HuH-7.5 (cell line): ENCODE results near the gene PTPRO.

Experiments
- DNase-seq: peaks from one replicate; pipeline ENCODE4 v3.0.0; 2011; ENCODE audit warnings: low spot score

PTPRO gene

GRCh38 chr12:15350643-15351042 is 28.3 kb downstream of the PTPRO start:
- no peak for DNase-seq

GRCh38 chr12:15355766-15356165 is 33.5 kb downstream of the PTPRO start:
- no peak for DNase-seq

- no peak for DNase-seq
These were observed 34.6 kb downstream of the PTPRO start for GRCh38 chr12:15356951-15357364.

GRCh38 chr12:15364221-15365160 is 42.2 kb downstream of the PTPRO start:
- DNase-seq: no peak

- DNase-seq: no peak
These were observed 46.5 kb downstream of the PTPRO start for GRCh38 chr12:15368812-15369211.

GRCh38 chr12:15372352-15372751 is 50.0 kb downstream of the PTPRO start:
- no peak for DNase-seq

GRCh38 chr12:15387772-15388171 is 65.5 kb downstream of the PTPRO start:
- no peak for DNase-seq

- DNase-seq: no peak
These were observed 67.3 kb downstream of the PTPRO start for GRCh38 chr12:15389561-15389960.

- no peak for DNase-seq
These were observed 70.7 kb downstream of the PTPRO start for GRCh38 chr12:15393037-15393436.

GRCh38 chr12:15393995-15394394 is 71.7 kb downstream of the PTPRO start:
- no peak for DNase-seq

GRCh38 chr12:15404485-15404884 is 82.2 kb downstream of the PTPRO start:
- no peak for DNase-seq

GRCh38 chr12:15405606-15406005 is 83.3 kb downstream of the PTPRO start:
- no peak for DNase-seq

GRCh38 chr12:15407025-15407424 is 84.7 kb downstream of the PTPRO start:
- DNase-seq: no peak

- no peak for DNase-seq
These were observed 89.5 kb downstream of the PTPRO start for GRCh38 chr12:15411842-15412241.

GRCh38 chr12:15417691-15418090 is 95.4 kb downstream of the PTPRO start:
- DNase-seq: no peak

GRCh38 chr12:15423629-15424028 is 101.3 kb downstream of the PTPRO start:
- no peak for DNase-seq

GRCh38 chr12:15427913-15428312 is 105.6 kb downstream of the PTPRO start:
- no peak for DNase-seq

GRCh38 chr12:15428632-15429031 is 106.3 kb downstream of the PTPRO start:
- DNase-seq: no peak

GRCh38 chr12:15429262-15429661 is 107.0 kb downstream of the PTPRO start:
- DNase-seq: no peak

- DNase-seq: no peak
These were observed 113.3 kb downstream of the PTPRO start for GRCh38 chr12:15435597-15435996.

GRCh38 chr12:15439459-15439858 is 117.2 kb downstream of the PTPRO start:
- DNase-seq: no peak

- no peak for DNase-seq
These were observed 120.7 kb downstream of the PTPRO start for GRCh38 chr12:15443050-15443449.

- no peak for DNase-seq
These were observed 121.3 kb downstream of the PTPRO start for GRCh38 chr12:15443611-15444010.

- DNase-seq: no peak
These were observed 122.2 kb downstream of the PTPRO start for GRCh38 chr12:15444523-15444922.
